Measurements from ENCODE around the gene TMEM138.

Gene TMEM138

DNA sequence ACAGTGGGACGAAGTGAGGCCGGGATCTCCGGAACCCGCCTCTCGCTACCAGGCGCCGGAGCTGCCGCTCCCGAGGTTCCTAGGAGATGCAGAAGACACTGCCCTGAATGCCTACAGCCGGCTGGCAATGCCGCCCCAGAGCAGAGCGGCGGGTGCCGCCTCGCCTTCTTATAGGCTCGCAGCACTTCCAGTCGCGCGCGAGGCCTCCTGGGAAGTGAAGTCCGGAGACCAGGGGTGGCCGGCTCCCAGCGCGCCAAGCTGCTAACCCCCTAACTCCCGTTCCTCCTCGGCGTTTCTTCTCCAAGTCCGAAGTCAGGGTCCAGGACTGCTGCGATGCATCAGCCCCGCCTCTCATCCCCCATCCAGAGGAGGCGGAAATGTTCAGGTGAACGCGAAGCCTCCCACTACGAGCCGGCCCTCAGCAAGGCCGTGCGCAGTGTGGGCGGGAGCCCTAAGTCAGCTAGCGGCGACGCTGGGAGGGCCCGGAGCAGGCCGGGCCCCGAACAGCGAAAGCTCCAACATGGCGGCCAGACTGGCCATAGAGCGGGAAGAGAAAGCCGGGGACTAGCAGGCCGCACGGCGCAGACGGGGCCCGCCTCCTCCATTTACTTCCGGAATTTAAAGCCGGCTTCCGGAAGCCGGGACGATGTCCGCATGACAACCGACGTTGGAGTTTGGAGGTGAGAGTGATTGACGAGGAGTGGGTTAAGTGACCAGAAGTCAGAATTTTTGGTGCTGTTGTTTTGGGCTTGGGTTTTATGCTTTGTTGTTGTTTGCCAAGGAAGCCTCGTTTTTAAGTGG, at the start of gene TMEM138, which contains the start of gene CYB561A3:
Gene TMEM138 (plus strand): TSS at position 634 of the 801 bp plus-strand sequence. CDS start 2,017 bp downstream, outside the sequence.
Gene CYB561A3 (minus strand): TSS at position 142 of the 801 bp plus-strand sequence. CDS start 5,169 bp downstream, outside the sequence.
- DNase-seq: peak; percentile 91 to 95

DNA sequence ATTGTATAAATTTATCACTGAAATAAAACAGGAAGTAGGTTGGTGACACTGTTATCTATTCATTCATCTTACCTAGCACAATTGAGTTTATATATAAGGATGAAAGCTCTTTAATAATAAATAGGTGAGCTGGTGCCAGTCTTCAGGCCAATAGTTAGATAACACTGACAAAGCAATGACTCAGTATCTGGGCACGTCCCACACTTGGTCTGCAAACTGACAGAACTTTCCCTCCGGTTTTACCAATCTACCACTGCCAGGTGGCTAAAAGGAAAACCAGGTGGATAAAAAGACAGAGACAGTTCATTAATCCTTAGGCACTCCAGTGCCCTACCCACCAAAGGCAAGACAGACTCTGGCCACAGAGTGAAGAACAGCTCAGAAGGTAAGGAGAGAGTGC, 46.9 kb upstream of the TMEM138 start:
- no peak for DNase-seq

DNA sequence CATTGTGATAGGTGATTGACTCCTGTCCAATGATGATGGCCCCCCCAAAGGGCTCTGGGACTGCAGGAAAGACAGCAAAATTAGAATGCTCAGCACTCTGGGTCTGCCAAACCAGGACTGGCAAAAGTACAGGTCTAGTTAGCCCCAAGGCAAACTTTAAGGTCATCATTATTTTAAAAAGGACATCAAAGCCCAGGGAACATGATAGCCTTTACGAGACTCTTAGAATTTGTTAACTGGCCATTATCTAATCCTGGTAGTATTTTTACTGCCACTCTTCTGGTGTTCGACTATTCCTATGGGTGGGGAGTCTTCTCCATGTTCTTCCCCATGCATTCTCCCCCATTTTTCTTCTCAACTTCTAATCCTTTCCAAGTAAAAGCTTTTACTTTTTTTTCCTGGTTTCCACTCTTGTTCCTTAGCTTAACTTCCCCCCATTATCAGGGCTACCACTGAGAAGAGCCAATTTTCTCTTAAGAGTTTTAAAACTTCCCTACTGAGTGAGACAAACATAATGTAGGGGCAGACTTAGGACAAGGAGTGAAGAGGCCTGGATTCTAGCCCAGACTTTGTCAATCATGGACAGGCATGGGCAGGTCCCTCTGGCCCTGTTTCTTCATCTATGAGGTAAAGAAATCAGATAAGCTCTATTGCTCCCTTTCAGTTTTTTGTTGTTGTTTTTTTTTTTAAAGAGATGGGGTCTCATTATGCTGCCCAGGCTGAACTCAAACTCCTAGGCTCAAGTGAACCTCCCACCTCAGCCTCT, 36.3 kb upstream of the TMEM138 start:
- DNase-seq: peak in 1 of 2 donors; percentile 21

DNA sequence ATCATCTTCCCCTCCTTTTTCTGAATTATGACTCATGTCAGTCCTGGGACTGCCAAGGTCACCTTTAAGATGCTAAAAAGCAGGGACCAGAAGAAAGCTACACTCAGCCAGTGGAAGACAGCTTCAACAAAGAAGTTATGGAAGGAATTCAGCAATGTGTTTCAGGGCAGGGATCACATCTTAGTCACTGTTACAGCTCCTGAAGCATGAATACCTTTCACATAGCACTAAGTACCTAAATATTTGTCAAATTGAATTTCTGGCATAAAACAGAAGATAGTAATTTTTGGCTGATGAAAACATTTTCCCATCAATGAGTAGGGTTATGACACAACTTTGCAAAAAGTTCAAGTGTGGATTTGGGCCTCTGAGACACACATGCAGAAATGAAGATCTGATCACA, 34.5 kb upstream of the TMEM138 start:
- no peak for DNase-seq

DNA sequence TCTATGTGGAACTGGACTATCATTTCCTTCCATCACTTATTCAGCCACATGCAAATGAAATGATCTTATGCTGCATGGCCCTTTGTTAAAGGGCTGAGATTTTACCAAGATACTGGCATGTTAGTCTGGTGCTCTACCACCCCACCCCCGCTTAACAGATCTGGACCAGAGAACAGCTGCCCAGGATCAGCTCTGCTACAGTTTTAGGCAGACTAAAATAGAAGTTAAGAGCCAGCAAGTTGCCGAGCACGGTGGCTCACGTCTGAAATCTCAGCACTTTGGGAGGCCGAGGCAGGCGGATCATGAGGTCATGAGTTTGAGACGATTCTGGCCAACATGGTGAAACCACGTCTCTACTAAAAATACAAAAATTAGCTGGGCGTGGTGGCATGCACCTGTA, 33.8 kb upstream of the TMEM138 start:
- DNase-seq: no peak

DNA sequence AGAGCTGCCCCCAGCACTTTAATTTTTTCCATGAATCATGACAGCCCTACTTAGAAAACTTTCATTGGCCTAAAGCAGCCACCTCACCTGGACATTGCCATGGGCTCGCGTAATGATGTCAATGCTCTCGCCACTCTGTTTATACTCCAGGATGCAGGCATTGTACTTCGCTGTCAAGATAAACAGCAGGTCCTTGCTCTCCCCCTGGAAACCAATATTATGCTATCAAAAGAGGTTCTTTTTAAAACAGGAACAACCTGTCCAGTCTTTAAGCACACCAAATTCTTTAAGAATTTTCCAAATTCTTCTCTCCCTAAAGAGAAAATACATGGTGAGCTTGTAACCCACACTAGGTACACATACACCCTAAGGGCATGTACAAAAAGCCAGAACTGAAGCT, 32.3 kb upstream of the TMEM138 start:
- no peak for DNase-seq

DNA sequence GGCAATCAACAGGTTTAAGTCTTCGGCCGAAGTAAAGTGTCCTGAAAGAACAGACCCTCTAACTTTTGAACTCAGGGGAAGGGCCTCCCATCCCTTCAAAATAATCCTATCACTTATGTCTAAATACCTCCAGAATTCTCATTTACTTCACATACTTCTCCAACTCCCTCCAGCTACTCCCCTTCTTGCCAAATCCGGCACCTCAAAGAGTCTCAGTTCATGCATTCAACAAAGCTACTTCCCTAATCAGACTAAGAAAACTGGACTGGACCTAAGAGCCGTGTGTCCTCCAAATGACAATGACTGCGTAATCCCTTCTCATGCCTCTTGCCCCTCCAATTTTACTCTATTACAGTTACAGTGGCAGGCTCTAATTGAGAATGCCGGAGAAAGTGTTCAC, 30.5 kb upstream of the TMEM138 start:
- DNase-seq: no peak

DNA sequence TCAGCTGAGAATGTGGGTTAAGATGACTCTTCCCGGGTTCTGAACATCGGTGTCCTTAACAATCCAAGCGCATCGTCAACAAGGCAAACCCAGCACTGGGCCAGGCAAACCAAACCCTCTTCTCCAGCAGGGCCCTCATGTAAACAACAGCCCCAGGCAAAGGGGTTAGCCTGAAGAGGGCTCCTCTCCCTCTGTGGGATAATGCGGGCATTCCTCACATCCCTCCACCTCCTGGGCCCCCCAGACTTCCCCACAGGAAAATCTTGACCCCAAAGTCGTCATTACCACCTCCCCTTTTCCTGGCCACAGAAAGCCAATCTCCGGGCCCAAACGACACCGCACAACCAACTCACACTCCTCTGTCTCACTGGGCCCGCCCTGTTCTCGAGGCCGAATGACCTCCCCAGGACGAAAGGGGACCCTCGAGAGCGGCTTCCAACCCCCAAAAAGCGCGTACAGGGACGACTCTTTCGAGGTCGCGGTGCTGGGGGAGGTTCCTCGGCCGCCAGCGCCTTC, 29.8 kb upstream of the TMEM138 start:
- no peak for DNase-seq

DNA sequence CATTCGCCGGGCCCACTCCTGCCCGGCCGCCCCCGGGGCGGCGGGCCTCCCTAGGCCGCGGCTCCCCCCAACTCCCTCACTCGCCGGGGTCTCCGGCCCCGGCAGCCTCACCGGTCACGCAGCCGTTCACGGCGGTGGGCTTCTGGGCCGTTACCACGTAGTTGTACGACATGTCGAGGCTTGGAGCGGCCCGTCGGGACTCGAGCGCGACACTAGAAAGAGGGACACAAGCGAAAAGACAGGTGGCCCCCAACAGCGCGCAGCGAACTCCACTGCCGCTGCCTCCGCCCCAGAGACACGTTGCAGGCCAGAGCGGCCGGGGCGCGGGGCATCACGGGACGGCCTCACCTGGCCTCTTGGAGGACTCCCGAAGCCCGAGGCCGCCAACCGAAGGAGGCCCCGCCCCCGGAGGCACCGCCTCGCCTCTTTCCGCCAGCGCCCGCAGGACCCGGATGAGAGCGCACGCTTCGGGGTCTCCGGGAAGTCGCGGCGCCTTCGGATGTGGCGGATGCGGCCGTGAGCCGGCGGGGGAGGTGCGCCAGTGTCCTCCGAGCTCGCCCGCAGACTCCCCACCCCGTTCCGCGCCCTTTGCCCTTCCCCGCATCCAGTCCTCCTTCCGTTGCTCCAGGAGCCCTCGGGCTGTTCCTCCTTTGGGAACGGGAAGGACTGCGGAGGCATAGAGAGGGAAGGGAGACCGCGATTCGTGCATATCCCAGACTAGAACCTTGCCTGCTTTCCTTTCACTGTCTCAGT, 29.2 kb upstream of the TMEM138 start, which contains the start of the genes DDB1 and TKFC:
Gene DDB1 (minus strand): TSS at position 309 of the 753 bp plus-strand sequence. CDS start 137 bp downstream, at position 172.
Gene TKFC (plus strand): TSS at position 432 of the 753 bp plus-strand sequence. CDS start 1,501 bp downstream, outside the sequence.
- peak; percentile 86 to 90 for DNase-seq

DNA sequence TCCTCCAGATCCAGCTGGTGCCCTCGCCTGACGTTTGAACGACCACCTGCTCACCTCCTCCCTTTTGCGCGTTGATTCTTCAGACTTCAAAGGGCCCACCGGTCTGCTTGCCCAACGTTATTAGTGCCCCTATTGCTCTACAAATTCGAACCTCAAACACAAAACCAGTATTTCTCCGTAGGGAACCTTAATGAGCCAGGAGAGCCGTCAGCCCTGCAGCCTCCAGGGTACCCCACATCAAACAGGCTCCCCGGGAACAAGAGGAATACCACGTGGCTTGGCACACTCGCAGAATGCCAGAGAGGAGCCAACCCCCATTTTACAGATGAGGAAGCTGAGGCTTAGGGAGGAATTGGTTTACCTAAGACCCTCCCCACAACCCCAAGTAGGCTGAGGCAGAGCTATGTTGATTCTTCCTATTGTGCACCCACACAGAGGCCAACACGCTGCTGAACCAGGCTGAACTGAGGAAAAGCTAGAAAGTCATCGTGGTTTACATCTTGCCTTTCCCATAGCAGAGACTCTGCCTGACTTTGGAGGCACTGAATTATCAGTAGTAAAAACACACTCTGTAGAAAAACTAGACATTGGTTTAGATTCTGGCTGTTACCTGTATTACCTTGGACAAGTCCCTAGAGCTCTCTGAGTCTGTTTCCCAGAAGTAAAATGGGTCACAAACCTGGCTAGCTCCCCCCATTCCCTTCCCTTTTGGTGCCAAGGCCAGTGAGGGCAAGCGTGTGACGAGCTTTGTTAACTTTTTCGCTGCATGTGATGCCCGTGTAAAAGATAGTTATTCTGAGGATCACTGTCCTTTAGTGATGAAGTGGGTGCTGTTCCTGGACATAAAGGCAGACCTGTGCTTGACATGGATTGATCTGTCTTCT, 28.4 kb upstream of the TMEM138 start:
- no peak for DNase-seq

DNA sequence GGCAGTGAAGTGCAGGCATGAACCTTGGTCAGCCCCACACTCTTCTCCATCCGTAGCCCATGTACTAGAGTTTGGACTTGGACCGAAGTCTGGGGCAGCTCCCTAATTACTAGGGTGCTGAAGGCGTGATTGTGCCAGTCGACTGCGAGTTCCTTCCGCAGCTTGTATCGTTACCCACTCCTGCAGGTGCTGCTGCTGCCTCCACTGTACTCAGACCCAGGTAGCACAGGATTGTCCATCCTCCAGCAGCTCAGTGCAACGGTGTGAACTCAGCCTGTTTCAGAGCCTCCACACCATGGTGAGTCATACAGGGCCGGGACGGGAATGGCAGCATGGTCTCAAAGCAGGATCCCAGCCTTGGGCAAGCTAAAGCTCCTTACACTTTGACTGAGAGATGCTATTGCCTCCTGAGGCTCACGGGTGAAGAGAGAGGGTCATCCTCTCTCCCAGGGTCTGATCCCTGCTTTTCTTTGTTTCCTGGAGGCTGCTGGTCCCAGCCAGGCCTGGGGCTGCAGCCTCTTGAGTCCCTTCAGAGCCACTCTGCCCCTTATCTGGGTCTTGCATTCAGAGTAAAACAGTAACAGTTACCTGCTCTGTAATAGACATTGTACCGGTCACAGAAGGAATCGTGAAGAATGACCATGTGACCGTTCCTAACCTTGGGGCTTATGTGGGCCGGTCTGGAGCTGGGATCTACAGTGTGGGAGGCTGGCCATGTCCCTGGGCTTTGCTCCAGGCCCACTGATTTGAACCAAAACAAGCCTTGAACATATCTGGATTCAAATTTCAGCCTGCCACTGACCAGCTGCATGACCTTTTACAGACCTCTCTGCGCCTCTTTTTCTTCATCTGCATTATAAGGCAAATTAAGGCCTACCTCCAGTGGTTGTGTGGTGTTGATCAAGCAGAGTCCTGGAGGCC, 27.5 kb upstream of the TMEM138 start:
- DNase-seq: no peak

DNA sequence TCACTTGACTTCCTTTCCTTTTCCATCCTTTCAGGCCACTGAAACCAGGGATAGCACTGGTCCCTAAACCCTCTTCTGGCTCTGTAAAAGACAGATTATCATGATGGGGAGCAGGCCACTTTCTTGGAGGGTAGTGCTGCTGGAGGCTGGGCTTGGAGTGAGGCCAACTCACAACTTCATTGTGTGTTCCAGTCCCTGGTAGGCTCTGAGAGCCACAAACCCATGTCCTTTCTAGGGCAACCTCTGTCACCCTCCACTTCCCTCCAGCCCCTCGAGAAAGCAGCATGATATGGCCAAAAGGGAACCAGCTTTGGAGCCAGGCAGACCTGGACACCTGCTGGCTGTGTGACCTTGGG, 26.8 kb upstream of the TMEM138 start:
- DNase-seq: no peak

DNA sequence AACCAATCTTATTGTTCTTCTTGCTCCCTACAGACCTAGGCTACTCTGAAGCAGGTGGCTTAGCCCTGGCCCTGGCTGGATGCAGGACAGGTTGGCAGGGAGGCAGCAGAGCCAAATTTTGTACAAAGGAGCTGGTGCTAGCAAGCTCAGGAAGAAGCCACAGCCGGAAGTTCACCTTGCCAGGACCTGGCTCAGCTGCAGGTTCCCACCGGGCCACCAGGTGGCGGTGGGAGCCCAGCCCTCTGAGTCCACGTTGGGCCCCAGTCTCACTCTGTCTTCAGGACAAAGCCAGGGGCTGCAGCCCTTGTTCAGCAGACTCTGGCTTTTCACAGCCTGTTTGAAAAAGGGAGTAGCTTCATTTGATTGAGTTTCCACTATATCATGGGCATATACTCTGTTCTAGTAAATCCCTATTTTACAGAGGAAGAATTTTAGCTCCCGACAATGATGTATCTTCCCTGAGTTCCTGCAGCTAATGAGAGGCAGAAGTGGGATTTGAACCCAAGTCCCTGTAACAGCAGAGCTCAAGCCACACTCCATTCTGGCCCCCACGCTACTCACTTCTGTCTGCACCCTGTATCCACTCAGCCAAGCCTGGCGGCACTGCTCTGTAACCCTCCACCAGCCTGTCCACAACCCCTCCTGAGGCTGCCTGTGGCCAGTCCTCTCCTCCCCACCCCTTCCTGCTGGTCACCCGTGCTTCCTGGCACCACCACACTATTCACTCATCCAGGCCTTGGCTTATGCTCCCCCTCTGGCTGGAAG, 25.8 kb upstream of the TMEM138 start:
- DNase-seq: peak; percentile 36 to 42

DNA sequence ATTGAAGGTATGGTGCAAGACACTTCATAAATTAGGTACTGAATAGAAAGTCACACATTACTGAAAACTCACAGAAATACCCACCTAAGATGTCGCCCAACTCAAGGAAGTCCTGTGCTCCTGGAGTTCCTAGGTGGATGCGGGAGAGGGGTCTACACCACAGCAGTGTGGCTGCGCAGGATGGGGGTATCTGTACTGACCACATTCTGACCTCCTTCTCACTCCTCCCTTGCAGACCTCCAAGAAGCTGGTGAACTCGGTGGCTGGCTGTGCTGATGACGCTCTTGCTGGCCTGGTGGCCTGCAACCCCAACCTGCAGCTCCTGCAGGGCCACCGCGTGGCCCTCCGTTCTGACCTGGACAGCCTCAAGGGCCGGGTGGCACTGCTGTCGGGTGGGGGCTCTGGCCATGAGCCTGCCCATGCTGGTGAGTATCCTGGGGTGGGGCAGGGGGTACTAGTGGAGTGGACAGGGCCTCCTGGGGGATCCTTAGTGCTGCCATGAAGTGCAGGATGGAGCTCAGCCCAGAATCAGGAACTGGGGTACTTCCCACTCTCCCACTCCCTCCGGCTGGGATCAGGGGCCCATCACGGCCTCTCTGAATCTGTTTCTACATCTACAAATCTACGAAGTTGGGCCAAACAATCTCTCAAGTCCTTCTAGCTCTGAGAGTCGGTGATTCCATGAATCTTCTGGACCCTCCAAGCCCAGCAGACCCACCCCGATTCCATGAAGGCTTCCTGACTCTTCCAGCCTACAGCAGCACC, 24.3 kb upstream of the TMEM138 start:
- DNase-seq: no peak

DNA sequence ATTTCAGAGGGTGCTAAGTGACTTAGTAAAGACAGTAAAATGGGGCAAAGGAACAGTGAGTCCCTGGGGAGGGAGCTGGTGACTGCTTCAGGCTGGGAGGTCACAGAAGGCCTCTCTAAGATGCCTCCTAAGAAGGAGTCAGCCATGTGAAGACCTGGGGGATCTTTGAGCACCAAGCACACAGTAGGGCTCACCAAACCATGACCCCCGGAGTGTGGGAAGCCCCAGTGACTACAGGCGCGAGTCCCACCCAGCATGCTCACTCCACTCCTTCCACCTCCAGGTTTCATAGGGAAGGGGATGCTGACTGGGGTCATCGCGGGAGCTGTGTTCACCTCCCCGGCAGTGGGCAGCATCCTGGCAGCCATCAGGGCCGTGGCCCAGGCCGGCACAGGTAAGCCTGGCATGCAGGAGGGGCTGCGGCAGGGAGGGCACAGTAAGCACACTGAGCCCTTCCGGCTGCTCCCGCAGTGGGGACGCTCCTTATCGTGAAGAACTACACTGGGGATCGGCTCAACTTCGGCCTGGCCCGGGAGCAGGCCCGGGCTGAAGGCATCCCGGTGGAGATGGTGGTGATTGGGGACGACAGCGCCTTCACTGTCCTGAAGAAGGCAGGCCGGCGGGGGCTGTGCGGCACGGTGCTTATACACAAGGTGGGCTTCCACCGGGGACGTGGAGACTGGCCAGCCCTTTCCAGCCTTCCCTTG, 23.2 kb upstream of the TMEM138 start:
- DNase-seq: no peak

DNA sequence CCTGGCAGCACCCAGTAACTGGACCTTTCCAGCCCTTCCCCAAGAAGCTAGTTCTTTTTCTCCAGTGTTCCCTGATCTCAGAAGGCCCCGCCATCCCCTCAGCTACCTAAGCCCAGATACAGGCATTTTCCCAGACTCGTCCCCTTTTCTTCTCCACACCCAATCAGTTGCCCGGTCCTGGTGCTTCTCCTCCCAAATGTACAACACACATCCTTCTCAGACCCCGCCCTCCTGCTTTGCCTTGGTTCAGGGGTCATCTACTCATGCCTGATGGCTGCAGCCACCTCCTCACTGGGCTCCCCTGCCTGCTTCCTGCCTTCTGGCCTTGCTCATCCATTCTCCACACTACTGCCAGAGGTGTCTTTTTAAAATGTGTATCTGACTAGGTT, 22.7 kb upstream of the TMEM138 start:
- no peak for DNase-seq

DNA sequence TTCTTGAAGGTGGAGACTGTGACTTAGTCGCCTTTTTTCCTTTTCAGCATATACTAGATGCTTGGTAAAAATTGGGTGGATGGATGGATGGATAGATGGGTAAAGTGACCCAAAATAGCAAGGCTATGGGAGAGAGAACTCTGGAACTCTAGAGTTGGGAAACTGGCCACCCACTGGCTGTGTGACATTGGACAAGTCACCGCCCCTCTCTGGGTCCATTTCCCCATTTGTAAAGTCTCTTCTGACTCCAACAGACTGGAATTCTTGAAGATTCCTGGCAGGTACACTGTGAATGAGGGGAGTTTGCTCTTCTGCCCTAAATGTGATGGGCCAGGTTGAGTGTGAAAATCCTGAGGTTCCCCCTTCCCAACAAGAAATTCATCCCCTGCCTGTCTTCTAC, 21.2 kb upstream of the TMEM138 start:
- DNase-seq: no peak

DNA sequence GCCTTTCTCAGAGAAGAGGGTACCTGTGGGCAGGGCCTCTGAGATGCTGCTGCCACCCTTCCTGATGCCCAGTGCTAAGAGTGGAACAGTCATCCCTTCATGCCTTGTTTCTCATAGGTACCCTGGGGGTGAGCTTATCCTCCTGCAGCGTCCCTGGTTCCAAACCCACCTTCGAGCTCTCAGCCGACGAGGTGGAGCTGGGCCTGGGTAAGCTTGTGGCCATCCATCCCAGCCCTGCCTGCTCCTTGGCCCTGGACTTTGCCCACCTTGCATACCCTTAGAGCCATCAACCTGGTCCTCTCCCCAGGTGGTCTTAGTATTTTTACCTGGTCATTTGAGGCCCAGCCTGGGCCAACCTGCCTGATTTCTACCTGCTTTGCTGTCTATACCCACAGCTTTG, 20.5 kb upstream of the TMEM138 start:
- no peak for DNase-seq
